Neuronal stem cell (in vitro differentiated cells): Measurements from ENCODE around the gene HOXA10.

Source experiments
- DNase-seq: peaks from one replicate; pipeline ENCODE4 v3.0.0-alpha.2; 2013; ENCODE audit warnings: low spot score
- H2AFZ ChIP-seq: one replicate; pipeline ENCODE4 v1.6.1; 2013; ENCODE audit warnings: mild to moderate bottlenecking, low read length, inconsistent platforms
- H2AK5ac ChIP-seq: 2 replicates; pipeline ENCODE4 v1.6.1; 2013; ENCODE audit warnings: low read depth, mild to moderate bottlenecking, inconsistent platforms, low read length, moderate library complexity, mixed read lengths
- H2BK120ac ChIP-seq: 2 replicates; pipeline ENCODE4 v1.6.1; 2013; ENCODE audit warnings: low read depth, mild to moderate bottlenecking, inconsistent platforms, low read length, moderate library complexity, mixed read lengths
- H2BK12ac ChIP-seq: one replicate; pipeline ENCODE4 v1.6.1; 2013; ENCODE audit warnings: low read length, inconsistent platforms
- H2BK15ac ChIP-seq: 2 replicates; pipeline ENCODE4 v1.6.1; 2013; ENCODE audit warnings: mild to moderate bottlenecking, low read length, inconsistent platforms, mixed read lengths
- H2BK5ac ChIP-seq: one replicate; pipeline ENCODE4 v1.6.1; 2013; ENCODE audit warnings: inconsistent platforms, mild to moderate bottlenecking, low read length, moderate library complexity
- H3K14ac ChIP-seq: one replicate; pipeline ENCODE4 v1.6.1; 2013; ENCODE audit warnings: low read length, inconsistent platforms
- H3K18ac ChIP-seq: 2 replicates; pipeline ENCODE4 v1.6.1; 2013; ENCODE audit warnings: low read length, inconsistent platforms
- H3K23ac ChIP-seq: 2 replicates; pipeline ENCODE4 v1.6.1; 2013; ENCODE audit warnings: low read depth, mild to moderate bottlenecking, mixed read lengths, low read length, inconsistent platforms; ENCODE audit not compliant: poor library complexity
- H3K27ac ChIP-seq: replicated peaks from 3 replicates; pipeline ENCODE4 v1.5.1; 2013; ENCODE audit warnings: low read length, inconsistent platforms
- H3K27me3 ChIP-seq, 3 experiments: 2 replicates each; pipeline ENCODE4 v1.6.1; 2013; ENCODE audit warnings: low read length in 3 of 3, mild to moderate bottlenecking in 2 of 3, inconsistent platforms in 1 of 3, low read depth in 1 of 3, mixed read lengths in 1 of 3, moderate library complexity in 1 of 3; ENCODE audit not compliant: control insufficient read depth in 3 of 3, insufficient read depth in 3 of 3
- H3K36me3 ChIP-seq, 2 donors: replicated peaks in 1 of 2; 2 replicates each; pipeline ENCODE4 v1.6.1; 2013; ENCODE audit warnings: low read length in 2 of 2; ENCODE audit not compliant: control insufficient read depth in 2 of 2, insufficient read depth in 2 of 2
- H3K4ac ChIP-seq: 2 replicates; pipeline ENCODE4 v1.6.1; 2013; ENCODE audit warnings: inconsistent platforms, mild to moderate bottlenecking, low read length, moderate library complexity
- H3K4me1 ChIP-seq, 2 donors: 1 replicate in 1 of 2; 2 replicates in 1 of 2; pipeline ENCODE4 v1.6.1; 2013; ENCODE audit warnings: low read length in 2 of 2, low read depth in 1 of 2; ENCODE audit not compliant: control insufficient read depth in 2 of 2, insufficient read depth in 1 of 2
- H3K4me2 ChIP-seq: one replicate; pipeline ENCODE4 v1.6.1; 2013; ENCODE audit warnings: mild to moderate bottlenecking, low read length, inconsistent platforms; ENCODE audit not compliant: insufficient read depth, poor library complexity, severe bottlenecking
- H3K4me3 ChIP-seq, 2 donors: 2 replicates each; pipeline ENCODE4 v1.5.1; 2013; ENCODE audit warnings: low read length in 2 of 2, mild to moderate bottlenecking in 2 of 2, inconsistent platforms in 1 of 2, moderate library complexity in 1 of 2
- H3K79me1 ChIP-seq: one replicate; pipeline ENCODE4 v1.6.1; 2013; ENCODE audit warnings: low read depth, mild to moderate bottlenecking, inconsistent platforms, low read length, moderate library complexity
- H3K9ac ChIP-seq: one replicate; pipeline ENCODE4 v1.6.1; 2013; ENCODE audit warnings: mild to moderate bottlenecking, low read depth, low read length, inconsistent platforms; ENCODE audit not compliant: poor library complexity
- H3K9me3 ChIP-seq, 2 donors: replicated peaks in 1 of 2; 2 replicates each; pipeline versions ENCODE3 to v1.6.1; 2013; ENCODE audit warnings: low read length in 2 of 2, mild to moderate bottlenecking in 2 of 2, inconsistent platforms in 1 of 2, low read depth in 1 of 2, mixed read lengths in 1 of 2, moderate library complexity in 1 of 2; ENCODE audit not compliant: control insufficient read depth in 2 of 2, insufficient read depth in 1 of 2
- H4K8ac ChIP-seq: one replicate; pipeline ENCODE4 v1.6.1; 2013; ENCODE audit warnings: low read depth, mild to moderate bottlenecking, inconsistent platforms, low read length, moderate library complexity
- H4K91ac ChIP-seq: one replicate; pipeline ENCODE4 v1.6.1; 2013; ENCODE audit warnings: low read length, low read depth, mild to moderate bottlenecking, inconsistent platforms; ENCODE audit not compliant: poor library complexity
- WGBS, 2 donors: extraction: QIAGEN DNeasy Blood & Tissue Kit; methylation state at CpG; one replicate each; pipeline ENCODE4 v1.1.7; 2013; ENCODE audit warnings: missing lambda C conversion rate in 2 of 2, mixed read lengths in 1 of 2; ENCODE audit not compliant: insufficient read length in 2 of 2, insufficient replicate concordance in 1 of 2; ENCODE audit errors: extremely low coverage in 2 of 2; 5-methylcytosine and 5-hydroxymethylcytosine counted together

HOXA10 gene

DNA sequence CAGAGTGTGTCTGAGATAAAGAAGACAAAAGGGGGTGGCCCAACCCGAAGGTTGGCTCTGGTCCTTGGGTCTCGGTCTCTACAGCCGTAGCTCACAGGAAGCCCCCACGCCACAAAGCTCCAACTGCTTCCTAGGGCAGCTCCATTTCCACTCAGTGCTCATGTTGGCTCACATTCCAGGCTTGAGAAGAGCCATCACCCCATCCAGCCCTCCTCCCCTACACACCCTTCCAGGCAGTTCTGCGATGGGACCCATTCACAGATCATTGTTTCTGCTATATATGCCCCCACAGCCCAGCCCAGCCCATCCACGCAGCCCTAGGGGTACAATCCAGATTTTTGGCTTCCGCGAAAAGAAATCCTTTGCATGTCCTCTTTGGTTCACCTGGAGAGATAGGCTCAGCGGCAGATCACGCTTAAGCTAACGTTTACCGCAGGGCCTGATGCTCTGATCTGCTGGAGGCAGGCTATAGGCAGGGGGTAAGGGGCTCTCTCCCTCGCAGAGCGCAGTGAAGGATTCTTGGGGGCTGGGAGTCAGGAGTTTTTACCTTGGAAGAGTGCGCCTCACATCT is 17.1 kb upstream of the HOXA10 start:
- Histone ChIP-seq H3K4me3 (no peak overlapping the region), H3K27ac (no peak overlapping the region)

GRCh38 chr7:27189997-27190748 is 16.1 kb upstream of the HOXA10 start:
- DNase-seq, result no peak

More for the DNA sequence above, 17.1 kb upstream of the HOXA10 start:
- no CpG with 5 or more reads among the region's 15 CpGs for WGBS, 2 donors
- Histone ChIP-seq H3K36me3 (no peaks in the 10 kb centered on the region), H3K4me2 (no peak overlapping the region), H2BK15ac (no peak overlapping the region), H2BK120ac (no peak overlapping the region), H3K9ac (no peak overlapping the region), H3K27me3 (peaks cover 64 to 100% (median 90%) of the 10 kb centered on the region in 3 experiments), H2BK12ac (no peak overlapping the region), H3K18ac (no peak overlapping the region), H3K79me1 (no peaks in the 10 kb centered on the region), H2AK5ac (no peak overlapping the region), H4K8ac (no peak overlapping the region), H3K4me1 (no peaks in the 10 kb centered on the region), H2AFZ (peak overlapping the region; percentile 83), H3K23ac (no peak overlapping the region), H3K14ac (no peak overlapping the region), H3K4ac (no peak overlapping the region), H4K91ac (no peak overlapping the region), H3K9me3 (peaks cover 2% of the 10 kb centered on the region in 2 donors), H2BK5ac (no peak overlapping the region)
- no peak for DNase-seq

DNA sequence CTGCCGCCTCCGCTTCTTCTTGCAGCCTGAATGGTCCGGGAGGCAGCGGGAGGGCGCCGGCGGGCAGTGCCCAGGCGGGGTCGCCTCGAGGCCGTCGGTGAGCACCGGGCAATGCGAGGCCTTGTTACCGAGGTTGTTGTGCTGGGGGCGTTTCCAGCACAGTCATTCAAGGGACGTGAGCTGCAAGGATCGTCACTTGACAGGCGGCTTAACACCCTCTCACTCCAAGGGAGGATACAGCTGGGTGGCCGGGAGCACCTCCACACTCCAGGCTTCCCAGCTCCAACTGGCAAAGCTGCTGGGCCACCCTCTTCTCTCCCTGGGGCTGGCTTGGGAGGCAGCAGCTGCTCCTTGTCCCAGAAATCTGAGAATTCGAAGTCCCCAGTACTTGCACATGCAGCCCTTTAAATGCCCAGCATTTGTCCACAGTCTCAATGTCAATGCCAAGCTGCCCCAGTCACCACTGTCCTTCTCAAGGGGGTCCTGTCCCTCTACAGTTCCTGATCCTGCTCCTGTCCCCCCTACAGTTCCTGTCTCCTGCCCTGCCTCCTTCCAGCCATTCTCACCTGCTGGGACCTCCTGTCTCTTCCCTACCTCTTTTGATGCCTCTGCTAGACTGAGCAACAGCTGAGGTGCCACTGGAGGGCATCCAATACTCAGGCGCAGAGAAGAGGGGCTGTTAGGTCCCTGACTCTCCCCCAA is 15.3 kb upstream of the HOXA10 start:
- H3K79me1 ChIP-seq, result no peaks in the 10 kb centered on the region

More at GRCh38 chr7:27189997-27190748, 16.1 kb upstream of the HOXA10 start:
- H3K79me1 ChIP-seq, result no peaks in the 10 kb centered on the region
- no peak overlapping the region for H2BK15ac ChIP-seq
- H3K36me3 ChIP-seq, result no peaks in the 10 kb centered on the region
- H3K27me3 ChIP-seq, result peaks cover 74 to 100% (median 95%) of the 10 kb centered on the region in 3 experiments
- H2BK120ac ChIP-seq, result no peak overlapping the region
- no peaks in the 10 kb centered on the region for H3K4me1 ChIP-seq
- no peak overlapping the region for H2AFZ ChIP-seq
- no CpG with 5 or more reads among the region's 7 CpGs for WGBS, 2 donors
- H3K4ac ChIP-seq, result no peak overlapping the region
- H3K9ac ChIP-seq, result no peak overlapping the region
- H2AK5ac ChIP-seq, result no peak overlapping the region
- H3K9me3 ChIP-seq, result peaks cover 2% of the 10 kb centered on the region in 2 donors
- H3K27ac ChIP-seq, result no peak overlapping the region
- no peak overlapping the region for H3K14ac ChIP-seq
- H2BK12ac ChIP-seq, result no peak overlapping the region
- no peak overlapping the region for H4K91ac ChIP-seq
- no peak overlapping the region for H4K8ac ChIP-seq
- H3K23ac ChIP-seq, result no peak overlapping the region
- H3K4me2 ChIP-seq, result no peak overlapping the region
- no peak overlapping the region for H2BK5ac ChIP-seq
- no peak overlapping the region for H3K4me3 ChIP-seq
- H3K18ac ChIP-seq, result no peak overlapping the region

More for the DNA sequence above, 15.3 kb upstream of the HOXA10 start:
- H4K91ac ChIP-seq, result no peak overlapping the region
- no peak overlapping the region for H3K4me2 ChIP-seq
- WGBS, 2 donors, result no CpG with 5 or more reads among the region's 22 CpGs
- no peaks in the 10 kb centered on the region for H3K36me3 ChIP-seq
- no peak overlapping the region for H3K27ac ChIP-seq
- no peak overlapping the region for H2BK12ac ChIP-seq
- no peak overlapping the region for H3K4me3 ChIP-seq
- peaks cover 81 to 100% (median 95%) of the 10 kb centered on the region in 3 experiments for H3K27me3 ChIP-seq
- H3K23ac ChIP-seq, result no peak overlapping the region
- no peak overlapping the region for H2BK15ac ChIP-seq
- peak overlapping the region; percentile 80 for H2AFZ ChIP-seq
- H2BK120ac ChIP-seq, result no peak overlapping the region
- H3K9ac ChIP-seq, result no peak overlapping the region
- DNase-seq, result no peak
- no peak overlapping the region for H4K8ac ChIP-seq
- H2AK5ac ChIP-seq, result no peak overlapping the region
- no peak overlapping the region for H3K4ac ChIP-seq
- H3K14ac ChIP-seq, result no peak overlapping the region
- no peak overlapping the region for H2BK5ac ChIP-seq
- no peak overlapping the region for H3K18ac ChIP-seq
- peaks cover 2 to 6% of the 10 kb centered on the region in 2 donors for H3K9me3 ChIP-seq
- no peaks in the 10 kb centered on the region for H3K4me1 ChIP-seq
